Aorta (tissue), 5 donors: ENCODE measurements around the gene NLRP9. TPM values are rescaled to one million over a fixed set of nuclear protein-coding genes. Genes with fewer than 3 reads are reported as not detected.

ENCODE experiments used
- ATAC-seq: fragments of 200-7000 bp; cut with Tn5 transposase; one replicate; pipeline ENCODE4 v1.9.1; 2022; ENCODE audit warnings: moderate library complexity; ENCODE audit not compliant: low FRiP score
- DNase-seq, 2 donors: peaks; one replicate each; pipeline ENCODE4 v3.0.0-alpha.2; 2020
- H3K27ac ChIP-seq, 2 donors: one replicate each; pipeline ENCODE4 v1.5.1; 2013; ENCODE audit warnings: low read length in 2 of 2, mild to moderate bottlenecking in 2 of 2, moderate library complexity in 2 of 2, control low read depth in 1 of 2, inconsistent platforms in 1 of 2, low read depth in 1 of 2
- H3K27me3 ChIP-seq, 2 donors: one replicate each; pipeline ENCODE4 v1.6.1; 2013; ENCODE audit warnings: control low read depth in 1 of 2, low read length in 1 of 2, mild to moderate bottlenecking in 1 of 2, moderate library complexity in 1 of 2; ENCODE audit not compliant: insufficient read depth in 2 of 2, control insufficient read depth in 1 of 2
- H3K36me3 ChIP-seq, 2 donors: one replicate each; pipeline ENCODE4 v1.6.1; 2013; ENCODE audit warnings: control low read depth in 1 of 2, low read length in 1 of 2, mild to moderate bottlenecking in 1 of 2; ENCODE audit not compliant: insufficient read depth in 2 of 2, control insufficient read depth in 1 of 2
- H3K4me1 ChIP-seq, 2 donors: one replicate each; pipeline ENCODE4 v1.6.1; 2013; ENCODE audit warnings: low read length in 2 of 2, control low read depth in 1 of 2, mild to moderate bottlenecking in 1 of 2, moderate library complexity in 1 of 2; ENCODE audit not compliant: insufficient read depth in 2 of 2, control insufficient read depth in 1 of 2
- H3K4me3 ChIP-seq, 2 donors: one replicate each; pipeline ENCODE4 v1.5.1; 2013; ENCODE audit warnings: low read length in 2 of 2, control low read depth in 1 of 2, mild to moderate bottlenecking in 1 of 2
- H3K9me3 ChIP-seq: one replicate; pipeline ENCODE4 v1.6.1; 2013; ENCODE audit warnings: mild to moderate bottlenecking, low read length; ENCODE audit not compliant: control insufficient read depth
- WGBS, 2 donors: extraction: QIAGEN DNeasy Blood & Tissue Kit; methylation state at CpG; one replicate each; pipeline ENCODE4 v1.1.7; 2013; 5-methylcytosine and 5-hydroxymethylcytosine counted together
- intact Hi-C, 2 donors: fragments of 100-400 bp; cut with DNase I; formaldehyde crosslinking; loops; one replicate each; pipeline versions ENCODE4 v1.14.2 to v1.15.0; 2022
- polyA plus RNA-seq, 2 donors: library from polyadenylated mRNA; stranded (reverse); fragments of 200-250 nt; gene quantifications; one replicate each; pipeline ENCODE4 v1.2.3, GENCODE V29; 2013
- total RNA-seq, 2 donors: library from RNA; stranded (reverse); fragmentation: NEBNext Ultra II Directional; extraction: Animal tissue kit (Norgen Biotek cat#: 25700); gene quantifications; one replicate each; pipeline ENCODE4 v1.2.1, GENCODE V29; 2021
- donor health status: healthy with polysubstance abuse.
- donor health status: Bipolar disorder and iron deficiency.
- donor health status: DM: no; HTN: no; CAD: no.
- donor health status: DM: no; HTN: no; CAD: no.
- donor health status: DM: yes; HTN: yes; CAD: no.

NLRP9 gene
- total and polyA plus RNA-seq, 4 donors: not detected

- H3K27me3 ChIP-seq: no peaks in the 10 kb centered on the region
Measured at GRCh38 chr19:55667006-55667381, 71.2 kb downstream of the NLRP9 start.

GRCh38 chr19:55666343-55667005, 71.7 kb downstream of the NLRP9 start:
- Histone ChIP-seq H3K27ac (no peak overlapping the region), H3K36me3 (peaks cover 6 to 21% of the 10 kb centered on the region in 2 donors), H3K4me1 (no peaks in the 10 kb centered on the region), H3K9me3 (no peaks in the 10 kb centered on the region), H3K4me3 (no peak overlapping the region), H3K27me3 (no peaks in the 10 kb centered on the region)
- WGBS, 2 donors: 83 to 84% methylated on average over 12 of the region's 12 CpGs
- DNase-seq: no peak
- ATAC-seq: no peak
- intact Hi-C loops: no loop called here

More at GRCh38 chr19:55667006-55667381, 71.2 kb downstream of the NLRP9 start:
- peaks cover 6 to 21% of the 10 kb centered on the region in 2 donors for H3K36me3 ChIP-seq
- WGBS, 2 donors: 90 to 93% methylated on average over 4 of the region's 4 CpGs
- no peak overlapping the region for H3K4me3 ChIP-seq
- intact Hi-C loops: no loop called here
- H3K4me1 ChIP-seq: no peaks in the 10 kb centered on the region
- no peaks in the 10 kb centered on the region for H3K9me3 ChIP-seq
- DNase-seq: no peak
- H3K27ac ChIP-seq: no peak overlapping the region
- no peak for ATAC-seq

GRCh38 chr19:55663846-55664536, 74.2 kb downstream of the NLRP9 start:
- DNase-seq (no peak), ATAC-seq (no peak)
- Histone ChIP-seq H3K9me3 (no peaks in the 10 kb centered on the region), H3K4me3 (no peak overlapping the region), H3K4me1 (no peaks in the 10 kb centered on the region), H3K36me3 (peaks cover 3 to 18% of the 10 kb centered on the region in 2 donors), H3K27ac (no peak overlapping the region), H3K27me3 (no peaks in the 10 kb centered on the region)
- 85 to 90% methylated on average over 17 to 20 of the region's 20 CpGs for WGBS, 2 donors
- intact Hi-C loops: no loop called here

GRCh38 chr19:55661826-55662225, 76.4 kb downstream of the NLRP9 start:
- peaks cover 3 to 16% of the 10 kb centered on the region in 2 donors for H3K36me3 ChIP-seq
- peaks cover 0 to 2% of the 10 kb centered on the region in 2 donors for H3K4me1 ChIP-seq
- no peaks in the 10 kb centered on the region for H3K27me3 ChIP-seq
- no peak for DNase-seq
- WGBS, 2 donors: 64 to 70% methylated on average over 7 of the region's 7 CpGs
- intact Hi-C loops: no loop called here
- H3K4me3 ChIP-seq: no peak overlapping the region
- no peak overlapping the region for H3K27ac ChIP-seq
- no peaks in the 10 kb centered on the region for H3K9me3 ChIP-seq
- ATAC-seq: no peak

GRCh38 chr19:55660991-55661390, 77.2 kb downstream of the NLRP9 start:
- DNase-seq (no peak), ATAC-seq (no peak)
- H3K27me3 ChIP-seq: no peaks in the 10 kb centered on the region
- no peak overlapping the region for H3K27ac ChIP-seq
- H3K36me3 ChIP-seq: peaks cover 3 to 11% of the 10 kb centered on the region in 2 donors
- no peaks in the 10 kb centered on the region for H3K9me3 ChIP-seq
- H3K4me3 ChIP-seq: no peak overlapping the region
- intact Hi-C loops: no loop called here
- 69 to 78% methylated on average over 16 of the region's 16 CpGs for WGBS, 2 donors
- peaks cover 0 to 6% of the 10 kb centered on the region in 2 donors for H3K4me1 ChIP-seq

- WGBS, 2 donors: 85 to 88% methylated on average over 10 to 12 of the region's 12 CpGs
- Histone ChIP-seq H3K4me3 (no peak overlapping the region), H3K9me3 (no peaks in the 10 kb centered on the region), H3K27me3 (no peaks in the 10 kb centered on the region), H3K36me3 (peaks cover 3 to 11% of the 10 kb centered on the region in 2 donors), H3K27ac (no peak overlapping the region), H3K4me1 (peaks cover 0 to 6% of the 10 kb centered on the region in 2 donors)
- DNase-seq (no peak), ATAC-seq (no peak)
- intact Hi-C loops: no loop called here
Measured at GRCh38 chr19:55660404-55660803, 77.8 kb downstream of the NLRP9 start.

- Histone ChIP-seq H3K27me3 (no peaks in the 10 kb centered on the region), H3K4me3 (no peak overlapping the region), H3K36me3 (peaks cover 3 to 11% of the 10 kb centered on the region in 2 donors), H3K4me1 (peaks cover 0 to 6% of the 10 kb centered on the region in 2 donors), H3K9me3 (no peaks in the 10 kb centered on the region), H3K27ac (no peak overlapping the region)
- WGBS, 2 donors: 70 to 74% methylated on average over 9 of the region's 9 CpGs
- intact Hi-C loops: loop anchor here in 1 of 2 donors (10.0 kb wide), 1 partner anchor 465 kb away; the partner anchor contains the start of gene ZNF787
- DNase-seq (no peak), ATAC-seq (no peak)
Measured at GRCh38 chr19:55659822-55660221, 78.4 kb downstream of the NLRP9 start.

GRCh38 chr19:55658846-55659459, 79.2 kb downstream of the NLRP9 start:
- peaks cover 3 to 11% of the 10 kb centered on the region in 2 donors for H3K36me3 ChIP-seq
- no peaks in the 10 kb centered on the region for H3K27me3 ChIP-seq
- peaks cover 0 to 6% of the 10 kb centered on the region in 2 donors for H3K4me1 ChIP-seq
- intact Hi-C loops: loop anchor here in 1 of 2 donors (10.0 kb wide), 1 partner anchor 466 kb away; the partner anchor contains the start of gene ZNF787
- H3K4me3 ChIP-seq: no peak overlapping the region
- no peak overlapping the region for H3K27ac ChIP-seq
- ATAC-seq (no peak), DNase-seq (no peak)
- WGBS, 2 donors: 90 to 91% methylated on average over 37 of the region's 37 CpGs
- no peaks in the 10 kb centered on the region for H3K9me3 ChIP-seq
